Tibial artery (tissue), 4 donors: Measurements from ENCODE around the gene SPRR2B.
"Not testable (repeated sequence)": the region's sequence is repeated elsewhere in the genome, so short reads cannot be mapped to it uniquely, and the experiment has no call there.

Experiments used
- DNase-seq, 2 donors: peaks; one replicate each; pipeline ENCODE4 v3.0.0-alpha.2; 2019
- H3K27ac ChIP-seq, 2 donors: fragments of 200-600 bp; sonication (generic) in 1 of 2; 1 replicate in 1 of 2; 2 replicates in 1 of 2; pipeline ENCODE4 v1.5.1; 2018 to 2019; ENCODE audit warnings: mild to moderate bottlenecking in 1 of 2
- H3K27me3 ChIP-seq, 2 donors: fragments of 200-600 bp; sonication (generic) in 1 of 2; one replicate each; pipeline versions ENCODE4 v1.5.1 to v1.6.0; 2016 to 2019
- H3K36me3 ChIP-seq, 3 donors: fragments of 200-600 bp; sonication (generic) in 2 of 3; one replicate each; pipeline ENCODE4 v1.5.1; 2016 to 2019; ENCODE audit warnings: mild to moderate bottlenecking in 2 of 3
- H3K4me1 ChIP-seq, 4 donors: fragments of 200-600 bp; sonication (generic) in 2 of 4; 1 replicate in 3 of 4; 2 replicates in 1 of 4; pipeline ENCODE4 v1.5.1; 2016 to 2019
- H3K4me3 ChIP-seq, 2 donors: fragments of 200-600 bp; sonication (generic) in 1 of 2; 1 replicate in 1 of 2; 2 replicates in 1 of 2; pipeline ENCODE4 v1.5.1; 2018 to 2019; ENCODE audit warnings: mild to moderate bottlenecking in 2 of 2
- H3K9me3 ChIP-seq, 3 donors: fragments of 200-600 bp; sonication (generic) in 1 of 3; one replicate each; pipeline ENCODE4 v1.5.1; 2016 to 2019
- intact Hi-C: fragments of 100-400 bp; cut with DNase I; formaldehyde crosslinking; loops from one replicate; pipeline ENCODE4 v1.15.0; 2023; ENCODE audit warnings: low total_unique reads
- TF ChIP-seq, protein P1 (sequence below), 2 experiments: fragments of 200-600 bp in 1 of 2; fragments of 450-650 bp in 1 of 2; IDR thresholded peaks; one replicate each; pipeline ENCODE4 v1.5.1; 2017 to 2019; ENCODE audit warnings: antibody characterized with exemption in 2 of 2, mild to moderate bottlenecking in 1 of 2, moderate library complexity in 1 of 2

Gene SPRR2B

GRCh38 chr1:153030895-153031294, 40.5 kb downstream of the SPRR2B start, which contains the start of gene SPRR1B:
Gene SPRR1B, plus strand, starts transcription at chr1:153031203. Its CDS starts 1,143 bp downstream, at chr1:153032346.
- no peaks in the 10 kb centered on the region for H3K4me1 ChIP-seq
- TF ChIP-seq, protein P1, sequence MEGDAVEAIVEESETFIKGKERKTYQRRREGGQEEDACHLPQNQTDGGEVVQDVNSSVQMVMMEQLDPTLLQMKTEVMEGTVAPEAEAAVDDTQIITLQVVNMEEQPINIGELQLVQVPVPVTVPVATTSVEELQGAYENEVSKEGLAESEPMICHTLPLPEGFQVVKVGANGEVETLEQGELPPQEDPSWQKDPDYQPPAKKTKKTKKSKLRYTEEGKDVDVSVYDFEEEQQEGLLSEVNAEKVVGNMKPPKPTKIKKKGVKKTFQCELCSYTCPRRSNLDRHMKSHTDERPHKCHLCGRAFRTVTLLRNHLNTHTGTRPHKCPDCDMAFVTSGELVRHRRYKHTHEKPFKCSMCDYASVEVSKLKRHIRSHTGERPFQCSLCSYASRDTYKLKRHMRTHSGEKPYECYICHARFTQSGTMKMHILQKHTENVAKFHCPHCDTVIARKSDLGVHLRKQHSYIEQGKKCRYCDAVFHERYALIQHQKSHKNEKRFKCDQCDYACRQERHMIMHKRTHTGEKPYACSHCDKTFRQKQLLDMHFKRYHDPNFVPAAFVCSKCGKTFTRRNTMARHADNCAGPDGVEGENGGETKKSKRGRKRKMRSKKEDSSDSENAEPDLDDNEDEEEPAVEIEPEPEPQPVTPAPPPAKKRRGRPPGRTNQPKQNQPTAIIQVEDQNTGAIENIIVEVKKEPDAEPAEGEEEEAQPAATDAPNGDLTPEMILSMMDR (IDR thresholded peaks at IDR 0.05), result no peak
- H3K4me3 ChIP-seq, result no peak within 1 kb of the TSS
- intact Hi-C loops, result no loop called here
- no peaks in the 10 kb centered on the region for H3K9me3 ChIP-seq
- H3K36me3 ChIP-seq, result no peaks in the 10 kb centered on the region
- H3K27ac ChIP-seq, result no peak within 1 kb of the TSS
- H3K27me3 ChIP-seq, result no peaks in the 10 kb centered on the region
- DNase-seq, result no peak

GRCh38 chr1:153028766-153029165, 42.6 kb downstream of the SPRR2B start:
- Histone ChIP-seq H3K4me1 (no peaks in the 10 kb centered on the region), H3K27me3 (no peaks in the 10 kb centered on the region), H3K4me3 (no peak overlapping the region), H3K27ac (no peak overlapping the region), H3K9me3 (no peaks in the 10 kb centered on the region), H3K36me3 (no peaks in the 10 kb centered on the region)
- no peak for DNase-seq
- TF ChIP-seq, protein P1 (IDR thresholded peaks at IDR 0.05), result no peak
- intact Hi-C loops, result no loop called here

GRCh38 chr1:153025797-153026196, 45.6 kb downstream of the SPRR2B start:
- no peak for DNase-seq
- Histone ChIP-seq H3K9me3 (no peaks in the 10 kb centered on the region), H3K36me3 (no peaks in the 10 kb centered on the region), H3K4me1 (no peaks in the 10 kb centered on the region), H3K27me3 (no peaks in the 10 kb centered on the region), H3K4me3 (no peak overlapping the region), H3K27ac (no peak overlapping the region)
- intact Hi-C loops, result no loop called here
- TF ChIP-seq, protein P1 (IDR thresholded peaks at IDR 0.05), result no peak

DNA sequence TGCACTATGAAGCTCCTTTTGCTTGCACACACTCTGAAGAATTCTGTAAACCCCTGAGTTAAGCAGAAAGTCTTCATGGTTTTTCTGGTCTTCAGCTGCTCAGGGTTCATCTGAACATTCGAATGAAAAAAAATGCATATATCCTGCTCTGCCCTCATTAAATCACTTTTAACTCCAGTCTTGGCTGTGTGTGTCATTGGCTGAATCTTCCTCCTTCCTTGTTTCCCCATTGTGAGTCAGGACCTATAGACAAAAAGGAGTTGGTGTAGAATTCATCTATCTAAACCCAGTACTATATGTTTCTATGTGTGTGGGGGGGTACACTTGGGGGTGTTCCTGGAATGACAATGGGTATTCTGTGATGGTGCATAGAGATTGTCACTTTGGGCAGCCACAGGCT, 47.0 kb downstream of the SPRR2B start:
- no peak for DNase-seq
- no peaks in the 10 kb centered on the region for H3K27me3 ChIP-seq
- H3K4me1 ChIP-seq, result no peaks in the 10 kb centered on the region
- no peak overlapping the region for H3K27ac ChIP-seq
- intact Hi-C loops, result no loop called here
- no peak overlapping the region for H3K4me3 ChIP-seq
- H3K36me3 ChIP-seq, result no peaks in the 10 kb centered on the region
- H3K9me3 ChIP-seq, result no peaks in the 10 kb centered on the region
- TF ChIP-seq, protein P1 (IDR thresholded peaks at IDR 0.05), result no peak

- H3K27ac ChIP-seq, result no peak overlapping the region
- H3K36me3 ChIP-seq, result no peaks in the 10 kb centered on the region
- TF ChIP-seq, protein P1 (IDR thresholded peaks at IDR 0.05), result no peak
- no peaks in the 10 kb centered on the region for H3K9me3 ChIP-seq
- intact Hi-C loops, result no loop called here
- no peak for DNase-seq
- H3K27me3 ChIP-seq, result no peaks in the 10 kb centered on the region
- no peak overlapping the region for H3K4me3 ChIP-seq
- H3K4me1 ChIP-seq, result no peaks in the 10 kb centered on the region
Measured at GRCh38 chr1:153023109-153023508, 48.3 kb downstream of the SPRR2B start.

DNA sequence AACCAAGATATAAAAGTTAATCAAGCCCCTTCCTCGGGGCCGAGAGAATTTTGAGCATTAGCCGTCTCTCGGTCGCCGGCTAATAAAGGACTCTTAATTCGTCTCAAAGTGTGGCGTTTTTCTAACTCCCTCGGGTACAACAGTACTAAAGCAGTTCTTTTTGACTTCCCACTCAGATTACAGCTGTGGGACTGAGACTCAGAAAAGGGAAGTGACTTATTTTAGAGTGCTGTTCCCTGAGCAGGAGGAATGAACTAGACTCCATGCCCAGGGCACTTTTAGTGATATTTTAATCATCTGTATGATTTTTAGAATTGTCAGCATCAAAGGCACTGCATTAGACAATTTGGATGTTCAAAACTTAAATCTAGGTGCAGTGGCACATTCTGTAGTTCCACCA, 49.1 kb downstream of the SPRR2B start:
- H3K27me3 ChIP-seq, H3K27ac ChIP-seq, H3K9me3 ChIP-seq, H3K36me3 ChIP-seq, H3K4me1 ChIP-seq, intact Hi-C loops, DNase-seq, H3K4me3 ChIP-seq: not testable (repeated sequence)

GRCh38 chr1:153021829-153022228, 49.6 kb downstream of the SPRR2B start:
- DNase-seq, H3K27ac ChIP-seq, intact Hi-C loops, H3K4me1 ChIP-seq, H3K9me3 ChIP-seq, H3K27me3 ChIP-seq, H3K4me3 ChIP-seq, H3K36me3 ChIP-seq: not testable (repeated sequence)
